CD4-positive, alpha-beta T cell treated with Interferon alpha-2 for 1 hour (primary cell): ENCODE measurements around the gene FMNL3.
"Not testable (repeated sequence)": the region's sequence is repeated elsewhere in the genome, so short reads cannot be mapped to it uniquely, and the experiment has no call there.

ENCODE experiments used
- DNase-seq, 2 donors: peaks; one replicate each; pipeline ENCODE4 v3.0.0-alpha.2; 2020 to 2022

The FMNL3 gene

GRCh38 chr12:49626836-49627235 lies 80.4 kb downstream of the FMNL3 start:
- DNase-seq: no peak

GRCh38 chr12:49626169-49626835 lies 80.9 kb downstream of the FMNL3 start:
- peak in 1 of 2 donors; percentile 38 for DNase-seq

- DNase-seq: no peak
These were observed 82.2 kb downstream of the FMNL3 start for GRCh38 chr12:49624921-49625577.

GRCh38 chr12:49623142-49623904 lies 83.9 kb downstream of the FMNL3 start, which contains the start of gene PRPF40B:
PRPF40B (plus strand) TSS chr12:49623561; CDS start chr12:49623591, 30 bp downstream.
- DNase-seq: peak; percentile 88 to 91

- DNase-seq: peak in 1 of 2 donors; percentile 78
These were observed 84.6 kb downstream of the FMNL3 start for GRCh38 chr12:49622501-49623141.

- DNase-seq: peak in 1 of 2 donors; percentile 30
These were observed 85.3 kb downstream of the FMNL3 start for GRCh38 chr12:49621651-49622500.

- no peak for DNase-seq
These were observed 87.9 kb downstream of the FMNL3 start for GRCh38 chr12:49619286-49619685.

- no peak for DNase-seq
These were observed 88.6 kb downstream of the FMNL3 start for GRCh38 chr12:49618576-49618975.

GRCh38 chr12:49616533-49617219 lies 90.5 kb downstream of the FMNL3 start:
- no peak for DNase-seq

- no peak for DNase-seq
These were observed 91.5 kb downstream of the FMNL3 start for GRCh38 chr12:49615725-49616124.

GRCh38 chr12:49612210-49612609 lies 95.0 kb downstream of the FMNL3 start:
- no peak for DNase-seq

GRCh38 chr12:49610785-49611184 lies 96.4 kb downstream of the FMNL3 start:
- not testable (repeated sequence) for DNase-seq

- DNase-seq: no peak
These were observed 97.4 kb downstream of the FMNL3 start for GRCh38 chr12:49609875-49610154.

GRCh38 chr12:49609059-49609874 lies 97.9 kb downstream of the FMNL3 start:
- no peak for DNase-seq

GRCh38 chr12:49605539-49605938 lies 101.7 kb downstream of the FMNL3 start, which contains the start of gene FAM186B:
FAM186B (minus strand) TSS chr12:49605639; CDS start chr12:49605477, 162 bp downstream.
- not testable (repeated sequence) for DNase-seq

- no peak for DNase-seq
These were observed 102.3 kb downstream of the FMNL3 start for GRCh38 chr12:49604856-49605255.

GRCh38 chr12:49603721-49604120 lies 103.5 kb downstream of the FMNL3 start:
- DNase-seq: no peak

GRCh38 chr12:49599961-49600360 lies 107.2 kb downstream of the FMNL3 start:
- DNase-seq: no peak

GRCh38 chr12:49598527-49598926 lies 108.7 kb downstream of the FMNL3 start:
- no peak for DNase-seq

- DNase-seq: no peak
These were observed 118.3 kb downstream of the FMNL3 start for GRCh38 chr12:49588721-49589516.
